ENCODE results near the gene IER3.
"Not testable (repeated sequence)": the region's sequence is repeated elsewhere in the genome, so short reads cannot be mapped to it uniquely, and the experiment has no call there.

Gene IER3

GRCh38 chr6:30747300-30747687 lies 2.9 kb upstream of the IER3 start:
- DNase-seq, result no peak

GRCh38 chr6:30743099-30744053 lies 971 bp downstream of the IER3 start:
- no peak for DNase-seq

DNA sequence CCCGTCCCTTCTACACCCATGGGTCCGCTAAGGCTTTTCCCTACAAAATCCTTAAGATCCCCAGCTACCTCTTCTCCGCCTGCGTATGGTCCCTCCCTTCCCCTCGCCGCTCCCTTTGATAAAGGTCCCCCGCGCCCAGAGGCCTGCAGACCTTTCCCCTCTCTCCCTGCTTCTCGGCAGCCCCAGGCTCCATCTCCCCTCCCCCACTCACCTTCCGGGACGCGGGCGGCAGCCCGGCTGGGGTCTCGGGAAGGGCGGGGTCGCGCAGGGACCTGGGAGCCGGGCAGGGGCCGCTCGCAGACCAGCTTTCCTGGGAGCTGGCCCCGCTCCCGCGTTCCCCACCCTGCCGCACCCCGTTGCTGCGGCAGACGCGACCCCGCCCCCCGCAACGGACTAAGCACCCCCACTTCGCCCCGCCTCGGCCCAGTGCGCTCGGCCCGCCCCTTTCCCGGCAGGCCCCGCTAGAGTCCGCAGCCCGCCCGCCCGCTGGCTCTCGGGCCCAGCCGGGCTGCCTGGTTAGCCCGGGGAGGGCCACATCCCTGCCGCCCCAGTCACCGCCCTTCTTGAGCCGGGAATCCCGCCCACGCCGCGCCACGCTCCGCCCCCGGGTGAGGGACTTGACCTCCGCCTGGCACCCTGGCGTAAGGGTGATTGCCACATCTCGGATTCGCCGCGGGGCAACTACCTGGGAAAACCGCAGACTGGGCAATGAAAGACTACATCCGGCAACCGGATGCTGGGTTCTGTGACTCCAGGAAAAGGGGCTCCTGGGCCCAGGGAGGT lies 1.8 kb downstream of the IER3 start, which contains the start of gene FLOT1:
Gene FLOT1 (minus strand): TSS at position 372 of the 783 bp plus-strand sequence. CDS start 498 bp downstream, outside the sequence.
- no peak for DNase-seq

GRCh38 chr6:30741789-30742315 lies 2.5 kb downstream of the IER3 start:
- no peak for DNase-seq

GRCh38 chr6:30741063-30741779 lies 3.1 kb downstream of the IER3 start:
- DNase-seq, result no peak

GRCh38 chr6:30740540-30740870 lies 3.8 kb downstream of the IER3 start:
- DNase-seq, result no peak

DNA sequence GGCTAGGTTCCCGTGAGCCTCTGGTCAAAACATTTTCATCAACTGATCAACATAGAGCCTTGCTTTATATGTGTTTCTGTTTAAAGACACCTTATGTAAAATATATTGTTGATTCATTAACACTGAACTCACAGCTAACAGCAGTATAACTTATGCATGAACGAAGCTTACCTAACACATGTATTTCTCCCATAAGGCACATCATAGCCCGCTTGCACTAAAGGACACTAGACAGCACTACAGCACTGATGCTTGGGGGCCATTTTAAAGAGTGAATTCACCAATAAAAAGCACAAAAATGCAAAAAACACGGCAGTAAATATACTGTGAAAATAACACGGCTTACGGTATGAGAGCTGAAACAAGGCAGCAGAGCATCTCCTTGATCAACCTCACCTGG lies 5.8 kb downstream of the IER3 start:
- no peak for DNase-seq

- DNase-seq, result no peak
Measured at GRCh38 chr6:30735668-30736314, 8.6 kb downstream of the IER3 start.

- no peak for DNase-seq
Measured at GRCh38 chr6:30732237-30732943, 12.0 kb downstream of the IER3 start.

DNA sequence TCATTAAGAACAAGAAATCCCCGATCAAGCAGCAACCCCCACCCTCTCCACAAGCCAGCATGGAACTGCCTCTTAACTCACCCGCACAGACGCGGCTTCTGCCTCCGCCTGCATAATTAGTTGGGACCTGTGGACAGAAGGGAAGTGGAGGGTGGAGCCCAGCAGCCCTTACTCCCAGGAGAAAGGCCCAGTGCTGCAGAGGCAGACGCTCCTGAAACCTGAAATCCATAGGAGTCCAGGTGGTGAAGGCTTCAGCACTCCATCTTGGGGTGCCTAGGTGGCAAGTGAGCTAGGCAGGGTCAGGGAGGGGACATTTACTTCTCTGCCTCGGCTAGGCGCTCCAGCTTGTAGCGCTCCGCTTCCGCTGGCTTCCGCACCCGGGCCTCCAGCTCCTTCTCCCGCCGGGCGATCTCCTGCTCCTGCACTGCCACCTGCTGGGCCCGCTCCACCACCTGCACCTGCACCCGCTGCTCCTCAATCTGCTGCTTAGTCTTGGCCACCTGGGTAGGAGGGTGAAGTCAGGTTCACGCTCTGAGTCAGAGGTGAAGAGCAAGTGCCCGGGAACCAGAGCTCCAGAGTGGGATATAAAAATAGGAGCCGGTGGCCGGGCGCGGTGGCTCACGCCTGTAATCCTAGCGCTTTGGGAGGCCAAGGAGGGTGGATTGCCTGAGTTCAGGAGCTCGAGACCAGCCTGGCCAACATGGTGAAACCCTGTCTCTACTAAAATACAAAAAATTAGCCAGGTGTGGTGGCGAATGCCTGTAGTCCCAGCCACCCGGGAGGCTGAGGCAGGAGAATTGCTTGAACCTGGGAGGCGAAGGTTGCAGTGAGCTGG lies 13.5 kb downstream of the IER3 start:
- DNase-seq, result peak; percentile 37

DNA sequence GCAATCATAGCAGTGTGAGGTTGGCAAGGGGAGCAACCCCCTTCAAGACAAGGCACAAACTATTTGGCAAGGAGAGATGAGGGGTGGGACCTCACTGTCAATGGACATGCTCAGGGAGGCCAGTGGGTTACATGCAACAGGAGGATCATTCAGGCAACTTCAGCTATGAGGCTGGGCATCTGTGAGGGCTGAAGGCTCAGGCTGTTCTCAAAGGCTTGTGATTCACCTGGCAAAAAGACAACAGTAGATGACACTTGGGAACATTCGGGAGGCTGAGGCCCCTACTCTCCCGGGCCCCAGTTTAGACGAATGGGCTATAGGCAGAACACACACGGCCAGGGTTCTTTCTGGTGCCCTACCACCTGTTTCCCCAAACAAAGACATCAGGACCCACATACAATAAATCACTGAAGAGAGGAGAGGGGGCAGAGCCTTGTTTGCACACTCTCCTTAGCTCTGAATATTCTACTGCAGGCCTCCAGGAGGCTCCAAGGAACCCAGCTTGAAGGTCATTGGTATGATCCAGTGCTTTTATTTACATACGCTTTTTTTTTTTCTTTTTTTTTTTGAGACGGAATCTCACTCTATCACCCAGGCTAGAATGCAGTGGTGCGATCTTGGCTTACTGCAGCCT lies 16.3 kb downstream of the IER3 start:
- DNase-seq, result no peak

- no peak for DNase-seq
Measured at GRCh38 chr6:30726506-30727413, 17.6 kb downstream of the IER3 start.

- no peak for DNase-seq
Measured at GRCh38 chr6:30725713-30726505, 18.4 kb downstream of the IER3 start.

DNA sequence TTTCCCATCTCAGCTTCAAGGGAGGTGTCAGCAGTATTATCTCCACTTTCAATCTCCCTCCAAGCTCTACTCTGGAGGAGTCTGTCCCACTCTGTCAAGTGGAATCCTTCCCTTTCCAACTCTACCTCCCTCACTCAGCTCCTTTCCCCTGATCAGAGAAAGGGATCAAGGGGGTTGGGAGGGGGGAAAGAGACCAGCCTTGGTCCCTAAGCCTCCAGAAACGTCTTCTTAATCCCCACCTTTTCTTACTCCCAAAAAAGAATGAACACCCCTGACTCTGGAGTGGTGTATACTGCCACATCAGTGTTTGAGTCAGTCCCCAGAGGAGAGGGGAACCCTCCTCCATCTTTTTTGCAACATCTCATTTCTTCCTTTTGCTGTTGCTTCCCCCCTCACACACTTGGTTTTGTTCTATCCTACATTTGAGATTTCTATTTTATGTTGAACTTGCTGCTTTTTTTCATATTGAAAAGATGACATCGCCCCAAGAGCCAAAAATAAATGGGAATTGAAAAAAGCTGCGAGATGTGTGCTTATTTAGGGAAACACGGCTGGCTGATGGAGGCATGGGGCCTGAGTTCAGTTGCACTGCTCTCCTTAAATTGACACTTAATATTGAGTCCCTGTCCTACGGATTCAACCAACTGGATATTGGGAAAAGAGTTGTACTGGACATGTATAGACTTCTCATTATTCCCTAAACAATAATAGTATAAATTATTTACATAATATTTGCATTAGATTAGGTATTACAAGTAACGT lies 19.3 kb downstream of the IER3 start:
- DNase-seq, result no peak

DNA sequence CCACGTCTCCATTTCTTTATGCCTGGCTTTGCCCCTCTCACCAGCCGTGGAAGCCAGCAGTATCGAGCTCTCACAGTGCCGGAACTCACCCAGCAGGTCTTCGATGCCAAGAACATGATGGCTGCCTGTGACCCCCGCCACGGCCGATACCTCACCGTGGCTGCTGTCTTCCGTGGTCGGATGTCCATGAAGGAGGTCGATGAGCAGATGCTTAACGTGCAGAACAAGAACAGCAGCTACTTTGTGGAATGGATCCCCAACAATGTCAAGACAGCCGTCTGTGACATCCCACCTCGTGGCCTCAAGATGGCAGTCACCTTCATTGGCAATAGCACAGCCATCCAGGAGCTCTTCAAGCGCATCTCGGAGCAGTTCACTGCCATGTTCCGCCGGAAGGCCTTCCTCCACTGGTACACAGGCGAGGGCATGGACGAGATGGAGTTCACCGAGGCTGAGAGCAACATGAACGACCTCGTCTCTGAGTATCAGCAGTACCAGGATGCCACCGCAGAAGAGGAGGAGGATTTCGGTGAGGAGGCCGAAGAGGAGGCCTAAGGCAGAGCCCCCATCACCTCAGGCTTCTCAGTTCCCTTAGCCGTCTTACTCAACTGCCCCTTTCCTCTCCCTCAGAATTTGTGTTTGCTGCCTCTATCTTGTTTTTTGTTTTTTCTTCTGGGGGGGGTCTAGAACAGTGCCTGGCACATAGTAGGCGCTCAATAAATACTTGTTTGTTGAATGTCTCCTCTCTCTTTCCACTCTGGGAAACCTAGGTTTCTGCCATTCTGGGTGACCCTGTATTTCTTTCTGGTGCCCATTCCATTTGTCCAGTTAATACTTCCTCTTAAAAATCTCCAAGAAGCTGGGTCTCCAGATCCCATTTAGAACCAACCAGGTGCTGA lies 20.3 kb downstream of the IER3 start:
- DNase-seq, result not testable (repeated sequence)

GRCh38 chr6:30723159-30723842 lies 21.0 kb downstream of the IER3 start:
- not testable (repeated sequence) for DNase-seq
